IMR-90 (cell line): ENCODE results near the gene AFG1L.

ENCODE experiments used
- BHLHE40 ChIP-seq: fragments of 150-350 bp; IDR thresholded peaks from 2 replicates; pipeline ENCODE4 v1.6.1; 2016; ENCODE audit warnings: mild to moderate bottlenecking, low read depth, low read length
- CEBPB ChIP-seq: IDR thresholded peaks from 2 replicates; pipeline ENCODE4 v1.6.1; 2012; ENCODE audit warnings: low read depth, low read length, improper control_type of control experiment
- FOS ChIP-seq: fragments of 150-350 bp; IDR thresholded peaks from 2 replicates; pipeline ENCODE4 v1.6.1; 2016; ENCODE audit warnings: low read depth, low read length
- MAFK ChIP-seq: IDR thresholded peaks from 2 replicates; pipeline ENCODE4 v1.6.1; 2012; ENCODE audit warnings: low read depth, low read length, improper control_type of control experiment
- MAZ ChIP-seq: IDR thresholded peaks from 2 replicates; pipeline ENCODE4 v1.6.1; 2012; ENCODE audit warnings: low read depth, mild to moderate bottlenecking, low read length, improper control_type of control experiment, moderate library complexity, borderline replicate concordance
- MXI1 ChIP-seq: IDR thresholded peaks from 2 replicates; pipeline ENCODE4 v1.6.1; 2012; ENCODE audit warnings: low read depth, mild to moderate bottlenecking, low read length, moderate library complexity, borderline replicate concordance
- POLR2A ChIP-seq: IDR thresholded peaks from 2 replicates; pipeline ENCODE4 v1.6.1; 2012; ENCODE audit warnings: mild to moderate bottlenecking, low read depth, low read length
- RAD21 ChIP-seq: IDR thresholded peaks from 2 replicates; pipeline ENCODE4 v1.6.1; 2012; ENCODE audit warnings: low read length, improper control_type of control experiment
- RCOR1 ChIP-seq: IDR thresholded peaks from 2 replicates; pipeline ENCODE4 v1.6.1; 2012; ENCODE audit warnings: mild to moderate bottlenecking, low read length, improper control_type of control experiment; ENCODE audit not compliant: insufficient replicate concordance
- RFX5 ChIP-seq: IDR thresholded peaks from 2 replicates; pipeline ENCODE4 v1.8.0; 2012; ENCODE audit warnings: low read depth, mild to moderate bottlenecking, low read length, moderate library complexity
- SMC3 ChIP-seq: fragments of 150-350 bp; IDR thresholded peaks from 2 replicates; pipeline ENCODE4 v1.6.1; 2016; ENCODE audit warnings: low read depth, mild to moderate bottlenecking, antibody characterized with exemption, low read length, moderate library complexity
- TF ChIP-seq, protein P1 (sequence below): conservative IDR thresholded peaks from 2 replicates; pipeline ENCODE4 v1.5.1; 2012; ENCODE audit warnings: mild to moderate bottlenecking, low read depth, low read length, improper control_type of control experiment
- TF ChIP-seq, protein P2 (sequence below): fragments of 150-350 bp; IDR thresholded peaks from 2 replicates; pipeline ENCODE4 v1.6.1; 2017; ENCODE audit warnings: mild to moderate bottlenecking, antibody characterized with exemption, low read length, low read depth
- TF ChIP-seq, protein P3 (sequence below): fragments of 150-350 bp; IDR thresholded peaks from 2 replicates; pipeline ENCODE4 v1.6.1; 2016; ENCODE audit warnings: low read depth, mild to moderate bottlenecking, low read length, moderate library complexity, borderline replicate concordance

DNA sequence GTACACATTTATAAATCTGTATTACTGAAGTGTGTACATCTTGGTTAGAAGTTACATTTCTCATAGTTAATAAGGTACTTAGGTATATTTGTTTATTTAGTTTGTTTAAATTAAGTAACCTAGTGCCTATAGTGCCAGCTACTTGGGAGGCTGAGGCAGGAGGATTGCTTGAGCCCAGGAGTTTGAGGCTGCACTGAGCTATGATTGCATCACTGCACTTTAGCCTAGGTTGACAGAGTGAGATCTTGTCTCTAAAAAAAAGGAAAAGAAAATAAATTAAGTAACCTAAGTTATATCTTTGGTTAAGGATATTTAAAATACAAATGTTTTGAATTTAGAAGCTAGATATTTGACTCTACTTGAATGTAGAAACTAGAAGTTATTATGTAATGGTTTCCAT lies 9.5 kb upstream of the AFG1L start:
- TF ChIP-seq, protein P1, sequence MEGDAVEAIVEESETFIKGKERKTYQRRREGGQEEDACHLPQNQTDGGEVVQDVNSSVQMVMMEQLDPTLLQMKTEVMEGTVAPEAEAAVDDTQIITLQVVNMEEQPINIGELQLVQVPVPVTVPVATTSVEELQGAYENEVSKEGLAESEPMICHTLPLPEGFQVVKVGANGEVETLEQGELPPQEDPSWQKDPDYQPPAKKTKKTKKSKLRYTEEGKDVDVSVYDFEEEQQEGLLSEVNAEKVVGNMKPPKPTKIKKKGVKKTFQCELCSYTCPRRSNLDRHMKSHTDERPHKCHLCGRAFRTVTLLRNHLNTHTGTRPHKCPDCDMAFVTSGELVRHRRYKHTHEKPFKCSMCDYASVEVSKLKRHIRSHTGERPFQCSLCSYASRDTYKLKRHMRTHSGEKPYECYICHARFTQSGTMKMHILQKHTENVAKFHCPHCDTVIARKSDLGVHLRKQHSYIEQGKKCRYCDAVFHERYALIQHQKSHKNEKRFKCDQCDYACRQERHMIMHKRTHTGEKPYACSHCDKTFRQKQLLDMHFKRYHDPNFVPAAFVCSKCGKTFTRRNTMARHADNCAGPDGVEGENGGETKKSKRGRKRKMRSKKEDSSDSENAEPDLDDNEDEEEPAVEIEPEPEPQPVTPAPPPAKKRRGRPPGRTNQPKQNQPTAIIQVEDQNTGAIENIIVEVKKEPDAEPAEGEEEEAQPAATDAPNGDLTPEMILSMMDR: no peak
- TF ChIP-seq RCOR1 (no peak), POLR2A (no peak), RAD21 (no peak), MAZ (no peak), BHLHE40 (no peak), FOS (no peak), SMC3 (no peak), RFX5 (no peak), CEBPB (peak; percentile 12; the same call in 1 of the 2 replicates), MAFK (no peak), MXI1 (no peak)
- TF ChIP-seq, protein P2, sequence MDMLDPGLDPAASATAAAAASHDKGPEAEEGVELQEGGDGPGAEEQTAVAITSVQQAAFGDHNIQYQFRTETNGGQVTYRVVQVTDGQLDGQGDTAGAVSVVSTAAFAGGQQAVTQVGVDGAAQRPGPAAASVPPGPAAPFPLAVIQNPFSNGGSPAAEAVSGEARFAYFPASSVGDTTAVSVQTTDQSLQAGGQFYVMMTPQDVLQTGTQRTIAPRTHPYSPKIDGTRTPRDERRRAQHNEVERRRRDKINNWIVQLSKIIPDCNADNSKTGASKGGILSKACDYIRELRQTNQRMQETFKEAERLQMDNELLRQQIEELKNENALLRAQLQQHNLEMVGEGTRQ: no peak
- TF ChIP-seq, protein P3, sequence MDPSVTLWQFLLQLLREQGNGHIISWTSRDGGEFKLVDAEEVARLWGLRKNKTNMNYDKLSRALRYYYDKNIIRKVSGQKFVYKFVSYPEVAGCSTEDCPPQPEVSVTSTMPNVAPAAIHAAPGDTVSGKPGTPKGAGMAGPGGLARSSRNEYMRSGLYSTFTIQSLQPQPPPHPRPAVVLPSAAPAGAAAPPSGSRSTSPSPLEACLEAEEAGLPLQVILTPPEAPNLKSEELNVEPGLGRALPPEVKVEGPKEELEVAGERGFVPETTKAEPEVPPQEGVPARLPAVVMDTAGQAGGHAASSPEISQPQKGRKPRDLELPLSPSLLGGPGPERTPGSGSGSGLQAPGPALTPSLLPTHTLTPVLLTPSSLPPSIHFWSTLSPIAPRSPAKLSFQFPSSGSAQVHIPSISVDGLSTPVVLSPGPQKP: no peak
